Measurements from ENCODE around the gene PDE5A. TPM values are rescaled to one million over a fixed set of nuclear protein-coding genes. Genes with fewer than 3 reads are reported as not detected.

The PDE5A gene
- total RNA-seq, 4 donors from 2014 or later = 13.7 to 30.0 (median 17.6) TPM

DNA sequence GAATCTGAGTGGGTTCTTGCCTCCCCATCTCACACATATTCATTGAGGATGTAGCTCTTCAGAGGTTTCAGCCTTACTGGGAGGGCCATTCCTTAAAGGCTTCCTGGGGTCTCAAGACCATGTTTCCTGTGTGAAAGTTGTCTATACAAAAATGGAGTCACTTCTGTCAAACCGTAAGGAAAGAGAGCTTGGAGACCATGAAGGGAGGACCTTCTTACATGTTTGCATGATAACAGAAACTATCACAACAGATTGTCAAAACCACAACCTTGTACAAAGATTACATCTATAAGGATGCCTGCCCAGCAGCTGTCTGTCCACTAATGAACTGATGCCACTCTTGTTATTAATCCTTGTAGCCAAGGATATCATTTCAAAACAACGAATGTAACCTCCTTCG is 139.3 kb downstream of the PDE5A start:
- TF ChIP-seq, protein P1, sequence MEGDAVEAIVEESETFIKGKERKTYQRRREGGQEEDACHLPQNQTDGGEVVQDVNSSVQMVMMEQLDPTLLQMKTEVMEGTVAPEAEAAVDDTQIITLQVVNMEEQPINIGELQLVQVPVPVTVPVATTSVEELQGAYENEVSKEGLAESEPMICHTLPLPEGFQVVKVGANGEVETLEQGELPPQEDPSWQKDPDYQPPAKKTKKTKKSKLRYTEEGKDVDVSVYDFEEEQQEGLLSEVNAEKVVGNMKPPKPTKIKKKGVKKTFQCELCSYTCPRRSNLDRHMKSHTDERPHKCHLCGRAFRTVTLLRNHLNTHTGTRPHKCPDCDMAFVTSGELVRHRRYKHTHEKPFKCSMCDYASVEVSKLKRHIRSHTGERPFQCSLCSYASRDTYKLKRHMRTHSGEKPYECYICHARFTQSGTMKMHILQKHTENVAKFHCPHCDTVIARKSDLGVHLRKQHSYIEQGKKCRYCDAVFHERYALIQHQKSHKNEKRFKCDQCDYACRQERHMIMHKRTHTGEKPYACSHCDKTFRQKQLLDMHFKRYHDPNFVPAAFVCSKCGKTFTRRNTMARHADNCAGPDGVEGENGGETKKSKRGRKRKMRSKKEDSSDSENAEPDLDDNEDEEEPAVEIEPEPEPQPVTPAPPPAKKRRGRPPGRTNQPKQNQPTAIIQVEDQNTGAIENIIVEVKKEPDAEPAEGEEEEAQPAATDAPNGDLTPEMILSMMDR (IDR thresholded peaks at IDR 0.05; ENCODE audit: low read depth) = no peak

DNA sequence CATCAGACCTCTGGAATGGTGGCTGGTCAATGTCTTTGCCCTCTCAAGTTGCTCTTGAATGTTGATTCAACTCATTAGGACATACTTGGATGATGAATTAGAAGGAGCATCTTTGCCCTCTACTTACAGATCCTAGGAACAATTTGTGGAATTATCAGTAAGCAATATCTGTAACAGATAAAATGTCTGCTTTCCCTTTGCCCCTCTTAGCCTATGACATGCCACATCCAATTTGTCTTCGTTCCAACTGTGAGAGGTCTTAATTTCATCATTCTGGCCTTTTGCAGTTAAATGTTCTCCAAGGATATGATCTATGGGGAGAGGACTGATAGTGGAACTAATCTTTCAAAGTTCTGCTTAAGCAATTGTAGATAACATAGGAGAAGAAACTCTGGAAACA is 148.3 kb downstream of the PDE5A start:
- TF ChIP-seq, protein P1 (IDR thresholded peaks at IDR 0.05; ENCODE audit: low read depth) = no peak

DNA sequence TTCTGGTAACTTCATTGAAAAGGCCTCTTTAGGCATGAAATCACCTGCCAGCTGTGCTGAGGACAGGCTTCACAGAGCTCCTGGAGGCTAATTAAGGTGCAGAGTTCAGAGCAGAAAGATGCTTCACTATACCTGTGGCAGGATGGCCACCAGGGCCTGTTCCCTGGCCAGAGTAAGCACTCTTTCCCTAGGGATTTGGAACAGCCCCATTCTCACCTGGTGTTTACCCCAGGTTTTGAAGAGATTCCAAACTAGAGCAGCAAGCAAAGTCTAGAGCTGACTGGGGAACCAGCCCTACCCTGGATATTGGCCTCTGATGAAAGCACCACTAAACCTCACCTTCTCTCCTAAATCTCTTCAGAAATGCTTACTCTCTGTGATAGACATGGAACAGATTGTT is 148.8 kb downstream of the PDE5A start:
- TF ChIP-seq, protein P1 (IDR thresholded peaks at IDR 0.05; ENCODE audit: low read depth) = no peak

DNA sequence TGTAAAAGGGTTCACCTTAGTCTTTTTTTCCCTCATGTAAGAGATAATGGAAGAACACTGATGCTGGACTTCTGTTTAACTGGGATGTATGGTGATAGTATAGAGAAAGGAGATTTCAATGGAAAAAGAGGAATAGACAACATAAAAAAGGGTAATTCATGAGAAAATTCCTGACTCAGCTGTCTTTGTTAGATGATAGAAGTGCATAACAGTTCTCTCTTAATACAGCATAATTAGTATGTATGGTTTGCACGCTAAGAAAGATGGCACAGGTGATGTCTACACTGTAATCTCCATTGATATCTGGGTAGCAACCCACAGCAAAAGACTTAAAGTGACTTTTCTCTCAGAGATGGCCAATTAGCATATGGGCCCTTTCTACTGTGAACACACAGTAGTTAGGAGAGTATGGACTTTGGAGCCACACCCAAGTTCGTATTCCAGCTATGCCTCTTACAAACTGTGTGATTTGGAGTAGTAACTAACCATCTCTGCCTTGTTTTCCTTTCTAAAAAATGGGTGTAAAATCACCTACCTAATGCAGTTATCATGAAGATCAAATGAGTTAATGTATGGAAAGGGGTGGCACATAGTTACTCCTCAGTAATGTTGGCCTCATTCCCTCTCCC is 149.3 kb downstream of the PDE5A start:
- TF ChIP-seq, protein P1 (IDR thresholded peaks at IDR 0.05; ENCODE audit: low read depth) = no peak

DNA sequence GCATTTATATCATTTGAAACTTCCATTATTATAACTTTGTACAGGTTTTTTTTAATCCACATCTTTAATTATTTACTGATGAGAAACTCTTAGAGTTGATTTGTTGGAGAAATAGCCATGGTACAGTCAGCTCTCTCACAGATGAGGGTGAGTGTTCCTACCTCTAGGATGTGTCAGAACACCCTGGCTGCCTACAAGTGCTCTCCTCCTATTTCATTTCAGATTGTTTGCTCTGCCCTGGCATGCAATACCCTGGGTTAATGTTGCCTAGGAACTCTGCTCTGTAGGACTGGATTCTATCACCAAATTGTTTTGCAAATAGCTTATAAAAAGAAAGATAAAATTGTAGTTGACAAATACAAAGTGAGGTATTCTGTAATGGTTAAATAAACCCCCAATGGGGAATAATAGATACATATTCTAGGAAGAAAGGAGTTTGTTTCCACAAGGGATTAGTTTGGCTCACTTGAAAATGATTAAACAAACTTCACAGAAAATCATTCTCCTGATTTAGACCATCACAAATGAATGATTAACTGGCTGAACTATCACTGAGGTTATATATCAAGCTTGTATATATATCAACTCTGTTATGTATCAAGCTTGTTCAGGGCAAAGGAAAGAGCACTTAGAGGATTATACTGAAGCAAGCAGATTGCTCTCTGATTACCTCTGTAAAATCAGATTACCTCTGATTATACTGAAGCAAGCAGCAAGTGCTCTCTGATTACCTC is 150.0 kb downstream of the PDE5A start:
- TF ChIP-seq, protein P1 (IDR thresholded peaks at IDR 0.05; ENCODE audit: low read depth) = no peak

DNA sequence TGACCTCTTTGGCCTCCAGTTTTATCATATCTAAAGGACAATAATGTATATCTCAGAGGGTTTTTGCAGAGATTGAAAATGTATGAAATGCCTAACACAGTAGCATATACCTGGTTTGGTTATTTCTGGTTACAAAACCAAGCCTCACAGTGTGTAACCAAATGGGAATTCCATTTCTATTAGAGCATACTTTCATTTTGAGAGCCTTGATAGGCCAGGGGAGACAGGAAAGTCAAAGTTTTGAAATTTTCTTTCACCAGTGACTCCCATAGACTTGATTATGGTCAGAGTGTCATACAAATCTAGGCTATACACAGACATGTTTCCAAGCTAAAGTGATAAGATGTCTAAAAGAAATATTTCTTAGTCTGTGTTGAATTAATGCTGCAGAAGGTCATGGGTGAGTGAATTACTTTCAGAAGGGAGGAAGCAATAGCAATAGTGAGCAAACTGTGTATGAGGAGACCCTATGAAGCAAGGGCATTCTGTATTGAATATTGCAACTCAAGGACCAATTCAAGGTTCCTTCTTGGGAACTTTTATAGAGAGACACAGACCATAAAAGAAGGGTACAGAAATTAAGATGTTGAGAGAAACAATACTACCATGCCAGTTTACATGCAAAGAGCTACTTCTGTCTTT is 151.1 kb downstream of the PDE5A start:
- TF ChIP-seq, protein P1 (IDR thresholded peaks at IDR 0.05; ENCODE audit: low read depth) = no peak

DNA sequence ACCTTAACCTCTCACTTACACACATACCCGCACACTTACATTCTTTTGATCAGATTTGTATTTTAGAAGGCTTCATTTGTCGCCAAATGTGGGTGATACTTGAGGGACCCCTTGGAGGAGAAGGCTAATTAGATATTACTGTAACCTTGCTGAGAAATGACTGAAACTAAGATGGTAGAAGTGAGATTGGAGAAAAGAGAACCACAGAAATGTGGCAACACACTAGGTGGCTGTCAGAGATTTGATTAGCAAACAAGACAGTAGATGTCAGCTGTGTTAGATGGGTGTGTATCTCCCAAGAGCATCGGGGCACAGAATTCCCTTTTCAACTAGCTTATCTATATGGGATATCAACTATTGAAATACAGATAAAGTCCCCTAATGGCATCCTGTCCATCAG is 157.3 kb downstream of the PDE5A start:
- TF ChIP-seq, protein P1 (IDR thresholded peaks at IDR 0.05; ENCODE audit: low read depth) = no peak
